Measurements from ENCODE around the gene SYT13.

Gene SYT13

GRCh38 chr11:45305874-45306623 is 19.9 kb upstream of the SYT13 start:
- DNase-seq = no peak

GRCh38 chr11:45304992-45305335 is 18.8 kb upstream of the SYT13 start:
- DNase-seq = no peak

GRCh38 chr11:45304111-45304991 is 18.2 kb upstream of the SYT13 start:
- DNase-seq = no peak

GRCh38 chr11:45303316-45303715 is 17.2 kb upstream of the SYT13 start:
- no peak for DNase-seq

- DNase-seq = peak; percentile 1
These were observed 15.6 kb upstream of the SYT13 start for GRCh38 chr11:45301537-45302246.

- DNase-seq = no peak
These were observed 14.6 kb upstream of the SYT13 start for GRCh38 chr11:45300715-45301114.

- DNase-seq = no peak
These were observed 12.6 kb upstream of the SYT13 start for GRCh38 chr11:45298718-45299117.

GRCh38 chr11:45296075-45296474 is 9.9 kb upstream of the SYT13 start:
- DNase-seq = no peak

GRCh38 chr11:45294499-45294898 is 8.4 kb upstream of the SYT13 start:
- no peak for DNase-seq

GRCh38 chr11:45293566-45294192 is 7.5 kb upstream of the SYT13 start:
- peak; percentile 58 for DNase-seq

- no peak for DNase-seq
These were observed 4.4 kb upstream of the SYT13 start for GRCh38 chr11:45290586-45290985.

GRCh38 chr11:45289369-45289768 is 3.2 kb upstream of the SYT13 start:
- no peak for DNase-seq

GRCh38 chr11:45288339-45288738 is 2.2 kb upstream of the SYT13 start:
- peak; percentile 60 for DNase-seq

- no peak for DNase-seq
These were observed 1.3 kb upstream of the SYT13 start for GRCh38 chr11:45287316-45287903.

GRCh38 chr11:45285250-45285828 is 802 bp downstream of the SYT13 start:
- DNase-seq = no peak

- no peak for DNase-seq
These were observed 4.1 kb downstream of the SYT13 start for GRCh38 chr11:45282081-45282480.

- DNase-seq = no peak
These were observed 5.7 kb downstream of the SYT13 start for GRCh38 chr11:45280449-45280848.

GRCh38 chr11:45279645-45280044 is 6.5 kb downstream of the SYT13 start:
- DNase-seq = no peak

GRCh38 chr11:45278714-45279113 is 7.4 kb downstream of the SYT13 start:
- peak; percentile 3 for DNase-seq

GRCh38 chr11:45275828-45276227 is 10.3 kb downstream of the SYT13 start:
- DNase-seq = no peak

GRCh38 chr11:45274206-45274605 is 11.9 kb downstream of the SYT13 start:
- no peak for DNase-seq

GRCh38 chr11:45273509-45273908 is 12.6 kb downstream of the SYT13 start:
- no peak for DNase-seq
